ENCODE measurements around the gene FAM43B.

- TF ChIP-seq CTCF (IDR thresholded peaks at IDR 0.05; ENCODE audit: borderline replicate concordance, extremely low read depth, low read length, poor library complexity, severe bottlenecking) (no peak), EZH2 (IDR thresholded peaks at IDR 0.05; ENCODE audit: borderline replicate concordance, low read depth, low read length, severe bottlenecking) (no peak)
Observed at GRCh38 chr1:20560966-20561365, 8.6 kb downstream of the FAM43B start.
